ENCODE measurements around the gene NHS.
A peak's percentile ranks its signal among the peaks of the same experiment; 100 is the strongest.

NHS gene

DNA sequence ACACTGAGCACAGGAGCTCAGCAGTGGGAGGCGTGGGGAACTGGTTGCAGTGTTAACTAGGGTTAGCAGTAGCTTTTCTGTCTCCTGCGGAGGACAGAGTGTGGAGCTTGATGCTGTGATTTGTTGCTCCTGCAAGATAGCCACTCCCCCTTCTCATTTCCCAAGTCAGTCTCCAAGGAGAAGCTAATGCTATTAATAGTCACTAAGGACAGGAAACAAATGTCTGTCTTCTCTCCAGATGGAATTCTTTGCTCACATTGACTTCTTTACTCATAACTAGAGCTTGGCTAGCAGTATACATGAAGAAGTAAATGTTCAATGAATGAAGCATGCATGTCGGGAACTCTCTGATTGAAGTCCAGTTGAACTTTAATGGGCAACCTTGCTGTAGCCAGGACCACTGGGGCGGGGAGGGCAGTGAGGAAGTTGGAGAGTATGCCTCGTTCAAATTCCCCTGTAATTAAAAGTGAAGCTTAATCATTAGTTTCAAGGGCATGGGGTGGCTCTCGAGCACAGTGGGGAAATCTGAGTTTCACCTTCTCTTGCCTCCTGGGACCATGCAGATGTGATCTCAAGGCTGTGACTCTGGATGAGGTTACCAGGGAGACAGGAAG lies 205.6 kb downstream of the NHS start:
- TF ChIP-seq, protein P1, sequence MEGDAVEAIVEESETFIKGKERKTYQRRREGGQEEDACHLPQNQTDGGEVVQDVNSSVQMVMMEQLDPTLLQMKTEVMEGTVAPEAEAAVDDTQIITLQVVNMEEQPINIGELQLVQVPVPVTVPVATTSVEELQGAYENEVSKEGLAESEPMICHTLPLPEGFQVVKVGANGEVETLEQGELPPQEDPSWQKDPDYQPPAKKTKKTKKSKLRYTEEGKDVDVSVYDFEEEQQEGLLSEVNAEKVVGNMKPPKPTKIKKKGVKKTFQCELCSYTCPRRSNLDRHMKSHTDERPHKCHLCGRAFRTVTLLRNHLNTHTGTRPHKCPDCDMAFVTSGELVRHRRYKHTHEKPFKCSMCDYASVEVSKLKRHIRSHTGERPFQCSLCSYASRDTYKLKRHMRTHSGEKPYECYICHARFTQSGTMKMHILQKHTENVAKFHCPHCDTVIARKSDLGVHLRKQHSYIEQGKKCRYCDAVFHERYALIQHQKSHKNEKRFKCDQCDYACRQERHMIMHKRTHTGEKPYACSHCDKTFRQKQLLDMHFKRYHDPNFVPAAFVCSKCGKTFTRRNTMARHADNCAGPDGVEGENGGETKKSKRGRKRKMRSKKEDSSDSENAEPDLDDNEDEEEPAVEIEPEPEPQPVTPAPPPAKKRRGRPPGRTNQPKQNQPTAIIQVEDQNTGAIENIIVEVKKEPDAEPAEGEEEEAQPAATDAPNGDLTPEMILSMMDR (IDR thresholded peaks at IDR 0.05), result no peak

DNA sequence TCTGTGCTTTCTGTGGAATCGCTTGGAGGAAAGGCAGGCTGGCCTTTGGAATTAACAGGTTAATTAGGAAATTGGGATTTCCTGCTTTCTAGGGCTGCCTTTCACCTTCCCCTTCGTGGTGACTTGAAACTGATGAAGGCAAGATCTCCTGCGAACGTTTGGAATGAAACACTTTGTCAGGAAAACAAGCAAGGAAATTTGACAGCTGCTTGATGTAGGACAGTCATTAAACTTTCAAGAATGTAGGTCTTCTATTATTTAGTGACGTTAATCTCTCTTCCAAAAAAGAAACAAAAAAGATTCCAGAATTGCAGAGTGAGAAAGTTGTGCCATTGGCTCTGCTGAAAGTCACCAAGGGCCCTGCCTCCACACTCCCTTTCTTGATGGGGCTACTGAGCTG lies 206.6 kb downstream of the NHS start:
- TF ChIP-seq, protein P1 (IDR thresholded peaks at IDR 0.05), result no peak
- DNase-seq, result no peak
- Histone ChIP-seq H3K27ac (peak overlapping the region; percentile 37 to 56), H3K4me1 (peaks cover 0 to 43% (median 3%) of the 10 kb centered on the region in 4 donors), H3K36me3 (no peaks in the 10 kb centered on the region), H3K9me3 (no peaks in the 10 kb centered on the region), H3K27me3 (no peaks in the 10 kb centered on the region), H3K4me3 (no peak overlapping the region)
- intact Hi-C loops (cut with DNase I; ENCODE audit: low total_unique reads), result no loop called here

More for the DNA sequence above, 205.6 kb downstream of the NHS start:
- Histone ChIP-seq H3K27ac (peak overlapping the region; percentile 37 to 56), H3K4me3 (no peak overlapping the region), H3K27me3 (no peaks in the 10 kb centered on the region), H3K4me1 (peaks cover 0 to 43% (median 3%) of the 10 kb centered on the region in 4 donors), H3K9me3 (no peaks in the 10 kb centered on the region), H3K36me3 (no peaks in the 10 kb centered on the region)
- DNase-seq, result peak in 1 of 2 donors; percentile 73
- intact Hi-C loops (cut with DNase I; ENCODE audit: low total_unique reads), result no loop called here

DNA sequence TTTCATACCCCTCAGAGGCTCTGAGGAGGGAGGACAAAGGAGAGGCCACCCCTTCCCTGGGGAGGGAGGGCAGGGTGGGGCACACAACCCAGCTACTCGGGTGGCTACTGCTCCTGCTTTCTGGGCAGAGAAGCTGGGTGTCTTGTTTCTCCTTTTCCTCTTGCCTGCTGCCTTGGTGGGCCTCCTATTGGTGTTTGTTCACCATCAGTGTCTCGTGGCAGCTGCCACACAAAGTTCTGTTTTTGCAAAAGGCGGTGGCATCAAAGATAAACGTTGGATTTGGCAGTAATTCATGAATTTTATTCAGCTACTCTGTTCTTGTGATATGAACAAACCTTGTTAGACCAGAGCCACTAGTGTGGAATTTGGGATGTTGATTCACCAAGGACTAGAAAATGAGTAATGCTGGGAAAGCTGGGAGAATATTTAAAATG lies 209.3 kb downstream of the NHS start:
- Histone ChIP-seq H3K27ac (peak overlapping the region; percentile 12 to 46), H3K9me3 (no peaks in the 10 kb centered on the region), H3K36me3 (no peaks in the 10 kb centered on the region), H3K27me3 (no peaks in the 10 kb centered on the region), H3K4me1 (peaks cover 0 to 35% (median 3%) of the 10 kb centered on the region in 4 donors), H3K4me3 (no peak overlapping the region)
- intact Hi-C loops (cut with DNase I; ENCODE audit: low total_unique reads), result no loop called here
- no peak for DNase-seq
- TF ChIP-seq, protein P1 (IDR thresholded peaks at IDR 0.05), result no peak

DNA sequence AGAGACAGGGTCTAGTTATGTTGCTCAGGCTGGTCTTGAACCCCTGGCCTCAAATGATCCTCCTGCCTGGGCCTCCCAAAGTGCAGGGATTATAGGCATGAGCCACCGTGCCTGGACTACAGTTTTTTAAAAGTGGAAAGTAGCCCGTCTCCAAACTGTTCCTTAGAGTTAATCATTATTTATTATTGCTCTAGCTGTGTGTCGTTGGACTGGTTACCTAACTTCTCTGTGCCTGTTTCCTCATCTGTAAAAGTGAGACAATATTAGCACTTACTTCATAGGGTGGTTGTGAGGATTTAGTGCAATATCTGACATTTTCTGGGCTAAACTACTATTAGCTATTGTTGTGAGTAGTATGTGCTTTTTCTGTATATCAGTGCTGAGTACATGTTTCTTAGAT lies 210.0 kb downstream of the NHS start:
- TF ChIP-seq, protein P1 (IDR thresholded peaks at IDR 0.05), result no peak
- H3K4me3 ChIP-seq, result no peak overlapping the region

DNA sequence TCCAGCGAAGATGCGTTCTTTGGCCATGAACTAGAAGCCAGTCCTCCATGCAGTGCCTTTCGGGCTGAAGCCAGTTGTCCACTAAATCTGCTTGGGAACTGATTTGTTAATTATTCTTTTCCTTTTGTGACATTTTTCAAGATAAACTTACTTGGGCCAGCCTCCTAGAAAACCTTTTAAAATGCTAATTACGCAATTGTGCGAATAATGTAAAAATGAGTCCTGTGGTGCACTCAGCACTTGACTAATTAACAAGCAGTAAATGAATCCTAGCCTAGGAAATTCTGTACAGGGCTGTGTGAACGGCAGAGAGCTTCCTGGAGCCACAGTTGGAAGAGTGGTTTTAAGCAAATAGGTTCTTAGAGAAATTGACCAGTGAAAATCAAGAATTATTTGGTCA lies 212.4 kb downstream of the NHS start:
- no peak for DNase-seq
- TF ChIP-seq, protein P1 (IDR thresholded peaks at IDR 0.05), result no peak
- no peaks in the 10 kb centered on the region for H3K9me3 ChIP-seq
- intact Hi-C loops (cut with DNase I; ENCODE audit: low total_unique reads), result no loop called here
- H3K36me3 ChIP-seq, result no peaks in the 10 kb centered on the region
- no peak overlapping the region for H3K27ac ChIP-seq
- no peaks in the 10 kb centered on the region for H3K27me3 ChIP-seq
- peaks cover 0 to 12% (median 2%) of the 10 kb centered on the region in 4 donors for H3K4me1 ChIP-seq
- no peak overlapping the region for H3K4me3 ChIP-seq

More for the DNA sequence above, 210.0 kb downstream of the NHS start:
- peaks cover 0 to 28% (median 3%) of the 10 kb centered on the region in 4 donors for H3K4me1 ChIP-seq
- H3K27me3 ChIP-seq, result no peaks in the 10 kb centered on the region
- H3K36me3 ChIP-seq, result no peaks in the 10 kb centered on the region
- no peak overlapping the region for H3K27ac ChIP-seq
- no peak for DNase-seq
- no peaks in the 10 kb centered on the region for H3K9me3 ChIP-seq
- intact Hi-C loops (cut with DNase I; ENCODE audit: low total_unique reads), result no loop called here
